ENCODE results near the gene OR5M10.
"Not testable (repeated sequence)": the region's sequence is repeated elsewhere in the genome, so short reads cannot be mapped to it uniquely, and the experiment has no call there.

Gene OR5M10

DNA sequence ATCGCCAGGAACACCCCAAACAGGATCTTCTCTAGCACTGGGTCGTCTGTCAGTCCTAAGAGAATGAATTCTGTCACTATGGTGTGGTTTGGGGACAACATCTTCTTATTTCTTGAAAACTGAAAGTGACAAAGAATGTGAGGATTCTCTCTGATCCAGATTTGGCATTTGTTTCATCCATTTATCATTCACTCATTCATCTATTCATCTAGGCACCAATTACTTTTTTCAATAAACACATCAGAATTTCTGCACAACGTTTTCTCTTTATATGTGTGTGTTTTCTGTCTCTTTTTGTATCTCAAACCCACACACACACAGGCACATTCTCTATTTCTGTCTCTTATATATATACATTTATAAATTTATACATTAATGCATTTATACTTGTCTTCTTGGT is at the start of gene OR5M10:
OR5M10 (minus strand) TSS at position 101 of the 400 bp plus-strand sequence; CDS start at position 101, 0 bp downstream.
- no peak for DNase-seq

DNA sequence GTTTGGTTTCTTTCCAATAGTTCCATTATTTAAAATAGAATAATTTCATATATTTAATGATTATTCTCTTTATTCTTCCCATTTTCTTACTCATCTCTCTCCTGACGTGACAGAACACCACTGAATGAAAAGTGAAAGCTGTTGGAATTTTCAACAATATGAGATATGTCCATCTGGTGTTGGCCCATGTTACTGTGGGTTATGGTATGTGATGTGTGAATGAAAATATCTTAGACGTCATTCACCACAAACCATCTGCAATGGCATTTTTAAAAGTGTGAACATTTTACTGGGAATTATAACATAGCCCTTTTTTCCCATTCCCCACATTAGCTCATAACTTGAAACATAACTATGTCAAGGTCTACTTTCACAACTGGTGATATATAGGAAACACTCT is 48.4 kb upstream of the OR5M10 start:
- no peak for DNase-seq

DNA sequence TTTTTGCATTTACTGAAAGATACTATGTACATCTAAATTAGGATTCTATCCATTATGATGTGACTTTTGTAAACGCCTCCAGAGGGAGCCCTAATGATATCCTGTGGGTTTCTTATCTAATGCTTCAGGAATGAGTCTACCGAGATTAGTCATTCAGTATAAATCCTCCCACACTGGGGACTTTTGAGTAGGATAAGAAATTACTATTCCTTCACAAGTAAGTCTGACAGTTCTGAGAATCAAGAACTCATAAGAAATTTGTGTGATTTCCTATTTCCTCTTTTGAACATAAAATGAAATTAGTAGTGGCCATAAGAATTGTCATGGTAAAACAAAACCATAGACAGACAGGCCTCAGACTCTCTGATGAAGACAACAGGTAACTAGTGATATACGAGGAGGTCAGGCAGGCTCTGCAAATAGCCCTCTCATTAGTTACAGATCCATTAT is 47.2 kb upstream of the OR5M10 start:
- DNase-seq, result no peak

GRCh38 chr11:56611174-56611573 is 33.7 kb upstream of the OR5M10 start:
- DNase-seq, result no peak

- DNase-seq, result not testable (repeated sequence)
Measured at GRCh38 chr11:56592088-56592717, 14.7 kb upstream of the OR5M10 start.

DNA sequence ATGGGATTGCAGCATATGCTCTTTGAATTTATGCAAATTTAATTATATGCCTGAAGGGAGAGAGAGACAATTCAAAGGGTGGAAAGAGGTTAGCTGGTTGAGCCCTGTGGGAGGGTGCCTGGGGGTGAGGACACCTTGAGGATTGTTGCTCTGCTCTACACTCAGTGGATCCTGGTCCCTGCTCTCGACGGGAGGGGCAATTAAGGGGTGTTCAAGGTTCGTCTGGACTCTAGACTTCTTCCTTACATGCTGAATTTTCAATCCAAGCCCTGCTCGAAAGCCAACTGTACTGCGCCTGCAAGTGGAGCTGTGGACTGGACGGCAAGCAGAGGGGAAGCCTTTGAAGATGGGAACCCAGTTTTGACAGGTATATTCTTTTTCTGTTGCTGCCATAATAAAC is 18.9 kb downstream of the OR5M10 start:
- DNase-seq, result no peak

GRCh38 chr11:56554691-56555090 is 22.8 kb downstream of the OR5M10 start:
- DNase-seq, result not testable (repeated sequence)

DNA sequence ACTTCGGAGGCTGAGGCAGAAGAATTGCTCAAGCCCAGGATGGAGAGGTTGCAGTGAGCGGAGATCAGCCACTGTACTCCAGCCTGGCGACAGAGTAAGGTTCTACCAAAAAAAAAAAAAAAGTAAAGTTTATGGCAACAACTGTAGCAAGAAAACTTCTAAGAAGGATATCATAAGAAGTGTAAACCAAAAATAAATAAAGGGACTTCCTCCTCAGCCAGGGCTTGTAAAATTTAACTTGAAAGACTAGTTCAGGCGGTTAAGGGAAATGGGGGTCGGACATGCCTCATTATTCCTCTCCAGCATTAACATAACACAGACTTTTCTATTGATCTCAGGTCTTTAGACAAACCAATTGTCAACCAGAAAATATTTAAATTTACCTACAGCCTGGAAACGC is 32.0 kb downstream of the OR5M10 start:
- no peak for DNase-seq

DNA sequence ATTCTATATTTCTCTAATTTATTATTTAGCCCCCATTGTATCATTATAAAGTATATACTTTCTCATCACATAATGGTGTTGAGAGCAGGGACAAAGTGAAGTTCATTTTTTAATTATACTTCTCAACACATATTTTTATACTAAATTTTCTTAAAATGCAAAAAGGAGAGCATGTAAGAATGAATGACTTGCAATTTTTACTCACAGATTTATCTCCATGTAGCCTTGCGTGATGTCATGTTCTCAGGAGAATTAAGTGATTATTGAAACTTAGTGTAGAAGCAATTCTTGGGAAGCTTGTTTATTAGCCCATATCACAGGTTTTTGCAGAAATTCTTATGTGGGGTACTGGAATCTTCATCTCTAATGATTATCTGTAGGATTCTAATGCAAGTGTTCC is 33.8 kb downstream of the OR5M10 start:
- no peak for DNase-seq

DNA sequence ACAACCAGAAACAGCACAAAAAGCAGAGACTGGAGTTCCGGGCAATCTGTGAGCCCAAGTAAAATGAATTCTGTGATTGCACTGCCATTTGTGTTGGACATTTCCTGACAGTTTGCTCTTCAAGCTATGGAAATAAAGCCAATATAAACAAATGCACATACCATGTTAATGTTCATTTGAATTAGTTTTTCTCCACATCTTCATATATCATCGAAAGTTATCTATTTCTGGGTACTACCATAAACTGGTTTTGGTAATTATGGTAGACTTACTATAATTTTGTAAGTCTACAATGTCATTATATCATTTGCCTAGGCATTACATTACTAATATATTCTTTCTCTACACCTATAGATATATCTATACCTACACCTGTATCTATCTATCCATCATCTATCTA is 34.4 kb downstream of the OR5M10 start, which contains the start of gene OR5M11:
OR5M11 (minus strand) TSS at position 101 of the 400 bp plus-strand sequence; CDS start at position 101, 0 bp downstream.
- DNase-seq, result no peak

DNA sequence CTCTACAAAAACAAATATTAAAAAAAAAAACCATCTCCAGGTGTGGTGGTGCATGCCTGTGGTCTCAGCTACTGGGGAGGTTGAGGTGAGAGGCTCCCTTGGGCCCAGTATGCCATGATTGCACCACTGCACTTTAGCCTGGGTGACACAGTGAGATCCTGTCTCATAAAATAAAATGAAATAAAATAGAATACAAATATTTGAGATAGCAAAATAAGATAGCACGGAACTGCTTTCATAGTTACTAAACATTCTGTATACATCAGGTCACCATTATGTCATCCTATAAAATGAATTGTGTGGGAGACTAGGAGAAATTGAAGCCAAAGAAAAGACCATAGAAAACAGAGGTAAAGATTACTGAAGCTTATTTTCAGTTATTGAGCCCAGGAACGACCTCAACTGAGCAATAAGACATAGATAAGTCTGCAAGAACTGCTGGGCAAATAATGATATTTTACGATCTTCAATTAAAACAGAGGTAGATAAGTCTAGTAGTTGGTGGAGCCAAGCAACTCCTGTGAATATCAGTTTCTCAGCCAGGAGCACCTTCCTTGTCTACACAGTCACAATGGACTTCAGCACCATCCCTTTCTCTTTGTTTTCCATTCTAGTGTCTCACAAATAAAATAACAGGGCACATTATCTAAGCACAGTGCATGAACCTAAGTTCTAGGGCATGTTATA is 44.3 kb downstream of the OR5M10 start:
- no peak for DNase-seq

GRCh38 chr11:56531856-56532255 is 45.7 kb downstream of the OR5M10 start:
- DNase-seq, result no peak

All from stimulated activated naive CD4-positive, alpha-beta T cell (primary cell).